Stimulated activated CD8-positive, alpha-beta memory T cell treated with anti-CD3 and anti-CD28 coated beads, Interleukin-12 subunit alpha, Interleukin-12 subunit beta, amount 100 ng/mL, for 24 hours (primary cell): ENCODE data around the gene ASIC5.

Experiments used
- DNase-seq: peaks from one replicate; pipeline ENCODE4 v3.0.0-alpha.2; 2020; ENCODE audit errors: extremely low read depth

The ASIC5 gene

DNA sequence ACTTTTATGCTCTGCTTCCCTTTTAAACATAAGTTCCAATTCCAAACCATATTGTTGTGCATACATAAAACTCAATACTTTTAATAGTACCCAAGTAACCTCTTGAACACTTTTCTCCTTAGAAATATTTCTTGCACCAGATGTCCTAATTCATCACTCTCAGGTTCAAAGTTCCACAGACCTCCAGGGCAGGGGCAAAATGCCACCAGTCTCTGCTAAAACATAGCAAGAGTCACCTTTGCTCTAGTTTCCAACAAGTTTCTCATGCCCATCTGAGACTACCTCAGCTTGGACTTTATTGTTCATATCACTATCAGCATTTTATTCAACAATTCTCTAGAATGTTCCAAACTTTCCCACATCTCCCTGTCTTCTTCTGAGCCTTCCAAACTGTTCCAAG is 13.7 kb upstream of the ASIC5 start:
- DNase-seq: no peak

DNA sequence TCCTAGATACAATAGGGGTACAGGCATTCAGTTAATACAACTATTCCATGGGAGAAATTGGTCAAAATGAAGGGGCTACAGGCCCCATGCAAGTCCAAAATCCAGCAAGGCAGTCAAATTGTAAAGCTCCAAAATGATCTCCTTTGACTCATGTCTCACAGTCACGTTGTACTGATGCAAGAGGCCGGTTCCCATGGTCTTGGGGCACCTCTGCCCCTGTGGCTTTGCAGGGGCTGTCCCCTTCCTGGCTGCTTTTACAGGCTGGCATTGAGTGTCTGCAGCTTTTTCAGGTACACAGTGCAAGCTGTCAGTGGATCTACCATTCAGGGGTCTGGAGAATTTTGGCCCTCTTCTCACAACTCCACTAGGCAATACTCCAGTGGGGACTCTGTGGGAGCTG is 12.5 kb upstream of the ASIC5 start:
- no peak for DNase-seq

- no peak for DNase-seq
These were observed 11.9 kb upstream of the ASIC5 start for GRCh38 chr4:155877971-155878370.

- no peak for DNase-seq
These were observed 9.8 kb upstream of the ASIC5 start for GRCh38 chr4:155875878-155876277.

- no peak for DNase-seq
These were observed 10.2 kb downstream of the ASIC5 start for GRCh38 chr4:155855897-155856296.

DNA sequence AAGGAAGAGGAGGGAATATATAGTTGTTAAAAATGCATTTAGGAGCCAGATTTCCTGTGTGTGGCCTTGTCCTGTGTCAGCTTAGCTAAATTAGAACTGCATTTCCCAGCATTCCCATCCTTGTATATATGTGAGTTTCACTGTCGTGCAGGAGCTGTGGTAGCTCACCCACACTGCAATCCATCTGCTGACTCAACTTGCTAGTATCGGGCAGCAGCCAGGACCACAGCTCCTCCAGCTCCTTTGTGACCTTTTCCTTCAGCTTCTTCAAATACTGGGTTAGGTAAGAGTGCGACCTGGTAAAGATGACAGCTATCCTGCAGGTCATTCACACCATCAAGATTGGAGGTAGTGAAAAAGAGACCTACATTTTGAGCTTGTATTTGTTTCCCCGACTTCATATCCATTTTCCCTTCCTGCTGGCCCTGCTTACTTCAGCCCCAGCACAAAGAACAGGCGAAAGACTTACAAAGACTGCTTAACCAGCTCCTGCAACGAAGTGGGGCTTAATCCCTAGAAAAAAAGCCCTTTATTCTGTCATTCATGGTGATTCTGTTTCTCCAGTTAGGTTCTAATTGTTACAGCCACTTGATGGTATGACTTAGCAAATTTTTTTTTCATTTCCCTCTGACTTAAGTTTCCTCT is 11.4 kb downstream of the ASIC5 start:
- DNase-seq: no peak

DNA sequence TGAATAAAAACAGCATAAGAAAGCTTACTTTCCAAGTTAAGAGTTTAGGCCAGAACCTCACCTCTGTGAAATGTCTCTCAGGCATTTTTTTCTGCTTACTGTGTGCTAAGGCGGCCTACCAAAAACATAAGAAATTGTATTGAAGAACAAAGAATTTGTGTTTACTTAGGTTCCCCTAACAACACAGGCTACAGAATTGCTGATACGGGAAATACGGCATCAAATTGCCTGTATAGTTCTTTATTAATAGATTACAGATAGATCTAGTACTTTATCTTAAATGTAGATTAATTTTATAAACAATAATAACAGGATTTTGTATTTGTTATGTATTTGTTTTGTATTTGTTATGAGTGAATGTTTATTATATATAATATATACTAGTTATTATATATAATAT is 12.9 kb downstream of the ASIC5 start:
- DNase-seq: no peak

- no peak for DNase-seq
These were observed 17.0 kb downstream of the ASIC5 start for GRCh38 chr4:155849042-155849441.

DNA sequence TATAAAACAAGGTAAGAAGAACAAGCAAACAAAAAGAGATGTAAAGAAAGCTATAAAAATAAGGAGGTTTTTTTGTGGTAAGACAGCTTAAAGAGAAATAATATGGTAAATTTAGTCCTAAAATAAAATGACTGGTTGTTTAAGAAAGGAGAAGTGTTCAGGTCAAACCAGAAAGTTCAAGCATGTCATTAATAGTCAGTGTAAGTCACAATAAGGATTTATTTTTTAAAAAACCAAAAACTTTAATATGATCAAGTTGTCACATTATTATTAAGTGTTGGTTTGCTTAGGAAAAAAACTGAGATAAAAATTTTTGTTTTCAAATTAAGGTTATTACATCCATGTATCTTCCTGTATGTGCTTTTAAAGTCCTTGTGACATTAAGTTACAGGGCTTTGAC is 19.1 kb downstream of the ASIC5 start:
- no peak for DNase-seq

DNA sequence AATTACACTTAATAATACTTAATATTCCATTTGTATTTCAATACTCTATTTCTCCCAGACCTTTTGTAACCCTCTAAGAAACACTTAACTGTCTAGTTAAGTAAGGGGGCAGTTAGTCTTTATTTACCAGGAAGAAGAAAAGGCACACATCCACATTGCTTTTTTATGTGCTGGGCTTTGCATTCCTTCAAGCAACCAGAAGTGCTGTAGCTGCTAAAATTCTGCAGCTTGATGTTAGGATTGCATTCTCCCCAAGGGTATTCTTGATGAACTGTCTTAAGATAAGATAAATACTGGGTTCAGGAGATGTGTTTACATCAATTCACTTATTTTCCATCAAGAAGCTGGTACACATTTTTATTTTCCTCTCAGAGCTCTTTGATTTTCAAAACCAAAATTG is 24.0 kb downstream of the ASIC5 start:
- DNase-seq: no peak

- DNase-seq: no peak
These were observed 28.8 kb downstream of the ASIC5 start for GRCh38 chr4:155837203-155837796.

DNA sequence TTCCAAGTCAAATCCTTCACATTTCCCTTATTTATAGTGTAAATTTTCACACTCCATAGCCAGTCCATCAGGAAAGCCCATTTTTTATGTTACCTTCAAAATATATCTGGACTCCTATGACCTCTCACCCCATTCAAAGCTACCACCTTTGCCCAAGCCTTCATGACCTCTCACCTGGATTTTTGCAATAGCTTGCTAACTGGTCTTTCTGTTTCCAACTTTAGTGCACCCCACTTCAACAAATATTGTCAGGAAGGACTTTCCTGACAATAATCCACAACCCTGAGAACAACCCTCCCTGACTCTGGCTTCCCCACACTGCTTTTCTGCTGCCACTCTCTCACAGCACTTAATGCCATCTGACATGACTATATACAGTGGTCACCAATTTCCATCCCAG is 33.4 kb downstream of the ASIC5 start:
- DNase-seq: no peak

- DNase-seq: no peak
These were observed 37.4 kb downstream of the ASIC5 start for GRCh38 chr4:155828628-155829027.

- no peak for DNase-seq
These were observed 43.5 kb downstream of the ASIC5 start for GRCh38 chr4:155822572-155822971.

DNA sequence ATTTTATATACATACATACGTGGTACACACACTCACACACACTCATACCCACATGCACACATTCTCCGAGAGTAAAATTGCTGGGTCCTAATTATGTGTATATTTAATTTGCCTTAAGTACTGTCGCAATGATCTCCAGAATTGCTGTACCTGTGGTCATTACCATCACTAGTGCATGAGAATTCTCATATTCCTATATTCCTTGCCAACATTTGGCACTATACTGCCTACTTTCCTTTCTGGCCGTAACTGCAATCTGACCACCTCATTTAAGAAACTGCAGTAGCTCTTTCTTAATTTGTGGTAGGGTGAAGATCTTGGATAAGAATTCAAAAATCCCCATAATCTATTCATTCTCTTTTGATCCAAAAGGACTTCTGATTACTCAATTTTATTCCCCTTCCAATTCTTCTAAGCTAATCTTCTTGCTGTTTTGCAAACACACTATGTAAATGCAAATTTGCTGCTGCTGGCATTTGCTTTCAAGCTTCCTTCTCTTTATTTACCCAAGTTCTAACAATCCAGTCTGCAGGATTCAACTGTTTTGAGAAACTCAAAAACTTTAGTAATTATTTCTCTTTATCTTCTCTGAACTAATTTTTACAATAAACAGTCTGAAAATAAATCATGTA is 45.1 kb downstream of the ASIC5 start:
- DNase-seq: no peak

- no peak for DNase-seq
These were observed 47.0 kb downstream of the ASIC5 start for GRCh38 chr4:155819066-155819465.

DNA sequence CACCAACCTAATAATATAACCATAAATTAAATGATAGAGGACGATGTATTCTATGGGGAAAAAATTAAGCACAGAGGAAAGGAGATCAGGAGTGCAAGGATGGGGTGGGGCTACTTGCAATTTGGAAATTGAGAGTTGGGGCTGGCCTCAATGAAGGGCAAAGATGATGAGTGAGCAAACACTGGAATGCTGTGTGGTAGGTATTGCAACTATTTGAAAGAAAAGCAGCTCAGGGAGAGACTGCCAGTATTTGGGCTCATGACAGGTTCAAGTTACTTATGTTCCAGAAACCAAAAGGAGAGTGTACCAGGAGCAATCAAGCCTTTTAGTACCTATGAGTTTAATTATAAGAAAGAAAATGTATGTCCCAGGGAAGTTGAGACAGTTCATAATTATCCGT is 47.4 kb downstream of the ASIC5 start:
- DNase-seq: no peak

DNA sequence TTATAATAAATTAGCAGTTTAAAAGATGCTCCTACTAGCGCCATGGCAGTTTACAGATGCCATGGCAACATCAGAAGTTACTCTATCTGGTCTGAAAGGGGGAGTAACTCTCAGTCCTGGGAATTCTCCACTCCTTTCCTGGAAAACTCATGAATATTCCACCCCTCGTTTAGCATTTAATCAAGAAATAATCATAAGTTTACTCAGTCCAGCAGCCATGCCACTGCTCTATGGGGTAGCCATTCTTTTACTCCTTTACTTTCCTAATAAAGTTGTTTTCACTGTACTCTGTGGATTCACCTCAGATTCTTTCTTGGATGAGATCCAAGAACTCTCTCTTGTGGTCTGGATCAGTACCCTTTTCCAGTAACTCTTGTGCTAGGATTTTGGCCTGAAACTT is 55.0 kb downstream of the ASIC5 start:
- no peak for DNase-seq

GRCh38 chr4:155809835-155810234 is 56.2 kb downstream of the ASIC5 start:
- no peak for DNase-seq

- no peak for DNase-seq
These were observed 59.1 kb downstream of the ASIC5 start for GRCh38 chr4:155807021-155807420.

GRCh38 chr4:155805016-155805415 is 61.1 kb downstream of the ASIC5 start:
- no peak for DNase-seq

GRCh38 chr4:155802190-155802959 is 63.7 kb downstream of the ASIC5 start:
- DNase-seq: no peak
